ENCODE results near the gene COG3.

Gene COG3

DNA sequence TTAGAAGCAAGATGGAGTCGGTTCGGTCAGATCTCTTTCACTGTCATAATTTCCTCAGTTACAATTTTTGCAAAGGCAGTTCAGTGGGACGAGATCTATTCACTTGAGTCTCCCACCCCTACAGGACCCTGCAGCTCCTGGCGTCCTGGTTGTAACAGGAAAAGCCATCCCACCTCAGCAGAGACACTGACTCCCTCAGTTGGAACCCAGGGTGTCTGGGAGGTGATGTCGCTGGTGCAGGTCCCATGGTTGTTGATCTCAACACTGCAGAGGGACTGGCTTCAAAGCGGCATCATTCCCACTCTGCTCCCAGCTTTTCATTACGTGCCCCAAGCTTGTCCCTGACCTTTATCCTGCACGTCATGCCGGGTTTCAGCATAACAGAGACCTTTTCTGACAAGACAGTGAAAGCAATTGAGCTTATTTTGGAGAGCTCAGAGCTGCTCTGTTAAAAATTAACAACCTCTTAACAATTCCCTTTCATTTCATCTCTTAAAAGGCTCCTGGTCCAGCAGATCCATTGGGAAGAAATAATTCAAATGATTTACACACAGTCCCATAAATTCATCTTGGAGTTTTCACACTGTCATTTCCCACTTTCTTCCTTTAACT, 17.6 kb upstream of the COG3 start:
- no peak for DNase-seq (ENCODE audit: low read depth)

DNA sequence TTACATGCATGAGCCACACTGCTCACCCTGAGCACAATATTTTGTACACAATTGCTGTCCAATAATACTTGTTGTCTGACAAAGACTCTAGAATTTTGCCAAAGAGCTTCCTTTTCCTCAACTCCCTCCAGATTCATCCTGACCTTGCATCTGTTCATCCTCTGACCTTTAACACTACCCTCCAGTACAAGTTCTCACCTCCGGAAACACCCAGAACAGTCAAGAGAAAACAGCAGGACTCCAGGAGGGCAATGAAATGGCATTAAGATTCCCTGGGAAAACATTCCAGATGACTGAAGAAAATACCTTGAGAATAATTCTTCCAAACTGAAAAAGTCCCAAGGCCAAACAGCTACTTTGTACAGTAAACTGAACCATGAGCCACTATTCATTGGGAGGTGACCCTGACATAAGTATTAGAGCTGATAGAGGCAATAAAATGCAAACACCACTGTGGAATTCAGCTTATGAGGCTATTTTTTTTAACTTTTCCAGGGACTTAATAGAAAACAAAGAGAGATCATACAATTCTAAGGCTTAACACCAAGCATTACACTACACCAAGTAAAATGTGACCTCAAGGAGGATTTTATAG, 15.7 kb upstream of the COG3 start:
- DNase-seq (ENCODE audit: low read depth): no peak

DNA sequence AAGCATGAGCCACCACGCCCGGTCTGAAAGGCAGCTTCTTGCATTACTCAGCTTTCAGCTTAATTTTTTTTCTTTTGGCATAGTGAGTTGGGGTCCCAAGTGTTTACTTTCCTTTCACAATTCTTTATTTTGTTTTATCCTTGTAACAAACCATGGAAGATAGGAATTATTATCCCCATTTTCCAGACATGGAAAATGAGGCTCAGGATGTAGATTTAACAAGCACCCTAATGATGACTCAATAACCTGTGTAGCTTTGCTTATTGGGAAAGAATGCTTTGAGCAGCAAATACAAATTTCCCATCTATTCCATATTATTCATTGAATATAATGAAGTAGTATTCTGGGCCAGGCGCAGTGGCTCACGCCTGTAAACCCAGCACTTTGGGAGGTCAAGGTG, 13.5 kb upstream of the COG3 start:
- no peak for DNase-seq (ENCODE audit: low read depth)

DNA sequence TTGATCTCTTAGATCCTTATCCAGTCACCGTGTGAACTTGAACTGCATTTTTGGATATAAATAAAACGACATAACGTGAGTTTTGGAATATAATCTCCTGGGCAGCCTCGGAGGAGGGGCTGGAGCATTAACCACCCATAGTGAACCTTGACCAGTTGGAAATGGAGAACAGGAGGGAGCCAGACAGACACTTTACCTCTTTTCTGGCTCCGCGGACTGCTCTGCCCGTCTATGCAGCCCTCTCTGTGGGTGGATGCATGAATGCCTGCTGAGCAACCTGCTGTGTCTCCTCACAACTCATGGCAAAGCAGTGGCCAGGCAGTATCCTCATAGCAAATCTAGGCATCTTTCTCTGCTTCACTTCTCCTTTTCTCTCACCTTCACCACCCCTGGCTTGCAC, 10.5 kb upstream of the COG3 start:
- DNase-seq (ENCODE audit: low read depth): no peak

DNA sequence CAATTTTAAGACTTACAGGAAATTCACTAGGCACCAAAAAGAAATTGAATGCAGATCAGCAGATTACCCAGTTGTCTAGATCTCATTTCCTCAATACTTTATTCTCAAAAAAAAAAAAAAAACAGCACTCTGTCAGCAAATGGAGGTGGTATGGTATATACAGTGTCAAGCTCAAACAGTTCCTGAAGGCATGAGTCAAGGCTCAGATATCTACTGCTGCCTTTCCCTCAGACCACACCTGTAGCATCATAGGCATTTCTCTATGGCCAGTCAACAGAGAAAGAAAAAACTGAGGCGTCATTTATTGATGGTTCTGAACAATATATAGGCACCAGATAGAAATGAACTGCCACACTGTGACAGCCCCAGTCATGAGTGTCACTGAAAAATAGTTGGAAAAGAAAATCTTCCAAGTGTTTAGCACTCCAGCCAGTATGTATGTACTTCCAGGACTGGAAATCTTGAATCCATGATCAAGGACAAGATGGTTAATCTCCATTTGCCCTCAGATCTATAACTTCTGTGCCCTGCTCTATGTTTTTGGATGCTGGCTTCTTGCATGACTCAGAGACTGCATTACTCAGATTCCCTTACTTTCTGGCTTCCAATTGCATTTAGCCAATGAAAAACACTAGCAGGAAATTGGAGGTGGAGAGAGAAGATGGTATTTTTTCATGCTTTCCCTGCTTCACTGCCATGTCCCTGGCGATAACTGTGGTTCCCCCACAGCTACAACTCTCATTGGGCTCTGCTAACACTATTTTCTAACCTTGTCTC, 8.4 kb upstream of the COG3 start:
- DNase-seq (ENCODE audit: low read depth): no peak

DNA sequence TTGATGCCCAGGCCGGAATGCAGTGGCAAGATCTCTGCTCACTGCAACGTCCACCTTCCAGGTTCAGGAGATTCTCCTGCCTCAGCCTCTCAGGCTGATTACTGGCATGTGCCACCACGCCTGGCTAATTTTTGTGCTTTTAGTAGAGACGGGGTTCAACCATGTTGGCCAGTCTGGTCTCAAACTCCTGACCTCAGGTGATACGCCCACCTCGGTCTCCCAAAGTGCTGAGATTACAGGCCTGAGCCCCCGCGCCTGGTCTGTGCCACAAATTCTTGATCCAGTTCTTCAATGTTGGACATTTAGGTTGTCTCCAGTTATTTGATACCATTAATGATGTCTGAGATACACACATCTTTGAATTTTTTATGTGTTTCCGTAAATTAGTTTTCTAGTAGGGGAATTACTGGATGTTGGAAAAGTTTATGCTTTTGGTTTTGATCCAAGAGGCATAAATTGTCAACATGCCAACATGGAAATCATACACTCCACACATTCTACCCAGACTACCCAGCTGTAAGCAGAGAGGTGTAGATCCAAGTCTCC, 525 bp upstream of the COG3 start:
- DNase-seq (ENCODE audit: low read depth): no peak

DNA sequence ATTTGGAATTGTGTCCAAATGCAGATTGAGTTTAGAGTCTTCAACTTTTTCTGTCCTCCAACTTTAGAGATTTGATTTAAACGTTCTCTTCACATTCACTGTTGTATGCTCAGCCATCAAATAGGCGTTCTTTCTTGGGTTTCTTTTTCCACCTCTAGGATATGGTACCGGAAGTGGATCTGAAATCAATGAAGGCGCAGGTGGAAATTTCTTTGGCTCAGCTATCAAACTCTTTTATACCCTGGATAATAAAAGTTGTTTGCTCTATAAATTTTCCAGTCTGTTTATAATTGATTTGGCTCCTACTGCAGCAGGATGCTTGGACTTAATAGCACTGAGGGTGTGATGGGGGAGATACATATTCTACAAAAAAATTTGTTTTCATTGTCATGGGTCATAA, 1.6 kb downstream of the COG3 start:
- no peak for DNase-seq (ENCODE audit: low read depth)

DNA sequence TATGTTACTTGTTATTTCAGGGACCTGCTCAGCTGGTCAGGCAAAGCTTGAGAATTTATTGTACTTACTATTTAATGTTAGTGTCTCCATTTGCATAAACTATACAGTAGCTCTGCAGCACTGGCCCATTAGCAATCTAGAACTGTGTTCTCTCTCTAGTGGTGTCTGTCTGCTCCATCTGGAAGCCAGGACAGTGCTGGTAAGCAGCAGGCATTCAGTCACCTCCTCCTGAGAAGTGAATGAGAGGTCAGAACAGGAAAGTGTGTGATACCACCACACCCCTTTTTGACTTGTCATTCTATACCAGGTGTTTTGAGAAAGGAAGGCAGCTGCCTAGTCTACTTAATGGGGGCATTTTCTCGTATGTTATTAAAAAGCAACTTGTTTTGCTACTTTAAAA, 3.9 kb downstream of the COG3 start:
- DNase-seq (ENCODE audit: low read depth): no peak

DNA sequence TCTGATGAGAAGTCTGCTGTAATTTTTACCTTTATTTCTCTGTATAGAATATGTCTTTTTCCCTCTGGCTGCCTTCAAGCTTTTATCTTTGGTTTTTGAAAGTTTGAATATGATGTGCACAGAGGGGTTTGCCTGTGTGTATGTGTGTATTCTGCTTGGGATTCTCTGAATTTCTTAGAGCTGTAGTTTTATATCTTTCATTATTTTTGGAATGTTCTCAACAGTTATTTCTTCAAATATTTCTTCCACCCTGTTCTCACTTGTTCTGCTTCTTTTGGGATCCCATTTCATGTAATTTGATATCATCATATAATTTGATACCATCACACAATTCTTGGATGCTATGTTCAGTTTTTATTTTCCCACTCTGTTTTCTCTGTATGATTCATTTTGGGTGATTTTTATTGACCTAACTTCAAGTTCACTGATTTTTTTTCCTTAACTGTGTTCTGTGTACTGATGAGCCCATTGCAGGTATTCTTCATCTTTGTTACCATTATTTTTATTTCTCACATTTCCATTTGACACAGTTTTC, 7.5 kb downstream of the COG3 start:
- no peak for DNase-seq (ENCODE audit: low read depth)

DNA sequence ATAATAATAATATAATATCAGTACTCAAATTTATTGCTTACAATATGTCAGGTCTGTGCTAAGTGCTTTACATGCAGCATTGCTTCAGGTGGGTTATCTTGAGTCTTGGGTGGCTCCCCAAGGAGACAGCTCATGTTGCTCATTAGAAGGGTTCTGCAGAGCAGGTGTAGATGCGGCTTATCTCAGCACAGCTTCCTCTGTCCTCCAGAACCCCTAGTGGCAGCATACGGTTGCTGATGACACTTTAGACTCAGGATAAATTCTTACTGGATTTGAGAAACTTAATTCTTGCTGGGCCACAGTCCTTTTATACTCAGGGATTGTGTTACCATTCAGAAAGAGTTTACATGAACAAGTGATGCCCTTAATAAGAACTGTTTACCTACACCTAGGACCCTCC, 8.9 kb downstream of the COG3 start:
- no peak for DNase-seq (ENCODE audit: low read depth)

DNA sequence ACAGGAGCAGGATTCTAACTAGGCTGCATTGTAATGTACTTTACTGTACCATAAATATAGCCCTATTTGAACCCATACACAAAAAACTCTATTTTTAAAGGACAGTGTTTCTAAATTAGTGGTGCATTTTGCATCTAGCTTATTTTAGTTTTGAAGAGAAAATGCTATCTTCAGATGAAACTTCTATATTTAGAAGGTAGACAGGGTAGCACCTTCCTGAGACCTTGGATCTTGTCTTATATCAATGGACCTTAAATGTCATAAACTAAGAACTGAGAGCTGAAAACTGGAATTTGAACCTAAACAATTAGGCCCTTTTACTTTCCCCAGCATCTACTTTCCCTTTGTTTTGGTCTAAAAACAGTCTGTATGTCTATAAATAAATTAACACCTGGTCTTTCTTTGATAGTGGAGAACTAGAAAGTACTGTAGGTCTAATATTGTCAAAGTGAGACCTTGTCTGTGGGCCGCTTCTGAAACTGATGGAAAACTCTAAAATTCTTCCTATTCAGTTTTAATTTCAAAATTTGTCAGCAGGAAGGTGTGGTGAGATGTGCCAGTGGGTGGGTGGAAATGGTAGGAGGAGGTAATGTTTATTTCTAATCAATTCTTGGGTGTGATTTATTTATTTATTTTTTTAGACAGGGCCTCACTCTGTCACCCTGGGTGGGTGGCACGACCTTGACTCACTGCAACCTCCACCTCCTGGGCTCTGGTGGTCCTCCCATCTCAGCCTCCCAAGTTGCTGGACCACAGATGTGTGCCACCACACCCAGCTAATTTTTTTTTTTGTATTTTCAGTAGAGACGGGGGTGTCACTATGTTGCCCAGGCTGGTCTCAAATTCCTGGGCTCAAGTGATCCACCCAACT, 10.1 kb downstream of the COG3 start:
- DNase-seq (ENCODE audit: low read depth): no peak

DNA sequence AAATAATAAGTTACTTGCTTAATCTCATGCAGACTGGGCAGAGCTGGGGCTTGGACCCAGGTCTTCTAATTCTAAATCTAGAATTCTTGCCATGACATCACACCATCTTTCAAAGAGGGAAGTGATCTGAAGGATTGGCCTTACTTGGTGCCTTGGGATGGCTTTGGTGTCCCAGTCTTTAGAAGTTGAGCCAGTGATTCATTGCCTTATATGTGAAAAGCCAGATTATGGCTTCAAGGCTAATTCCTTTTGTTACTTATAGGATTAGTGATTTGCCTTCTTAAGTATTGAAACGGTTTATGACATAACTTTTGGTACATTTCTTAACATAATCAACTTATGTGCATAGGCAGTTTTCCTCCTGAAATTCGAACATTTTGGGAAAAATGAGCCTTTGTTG, 14.9 kb downstream of the COG3 start:
- no peak for DNase-seq (ENCODE audit: low read depth)

DNA sequence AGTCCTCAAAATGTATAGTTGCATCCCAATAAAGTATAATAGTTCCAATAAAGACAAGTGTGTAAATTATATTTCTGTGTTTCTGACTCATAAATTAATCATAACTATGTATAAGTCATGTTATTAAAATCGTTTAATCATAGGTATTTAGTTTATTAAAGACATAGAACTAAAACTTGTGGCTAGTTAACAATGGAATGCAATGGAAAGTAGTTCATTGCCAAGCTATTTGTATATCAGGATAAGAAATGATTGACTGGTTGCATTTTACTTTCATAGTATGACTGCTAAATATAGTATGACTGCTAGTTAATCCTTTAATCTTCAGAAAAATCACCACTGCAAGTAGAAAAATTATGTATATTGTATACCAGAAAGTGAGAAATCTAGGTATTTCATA, 16.9 kb downstream of the COG3 start:
- DNase-seq (ENCODE audit: low read depth): no peak

DNA sequence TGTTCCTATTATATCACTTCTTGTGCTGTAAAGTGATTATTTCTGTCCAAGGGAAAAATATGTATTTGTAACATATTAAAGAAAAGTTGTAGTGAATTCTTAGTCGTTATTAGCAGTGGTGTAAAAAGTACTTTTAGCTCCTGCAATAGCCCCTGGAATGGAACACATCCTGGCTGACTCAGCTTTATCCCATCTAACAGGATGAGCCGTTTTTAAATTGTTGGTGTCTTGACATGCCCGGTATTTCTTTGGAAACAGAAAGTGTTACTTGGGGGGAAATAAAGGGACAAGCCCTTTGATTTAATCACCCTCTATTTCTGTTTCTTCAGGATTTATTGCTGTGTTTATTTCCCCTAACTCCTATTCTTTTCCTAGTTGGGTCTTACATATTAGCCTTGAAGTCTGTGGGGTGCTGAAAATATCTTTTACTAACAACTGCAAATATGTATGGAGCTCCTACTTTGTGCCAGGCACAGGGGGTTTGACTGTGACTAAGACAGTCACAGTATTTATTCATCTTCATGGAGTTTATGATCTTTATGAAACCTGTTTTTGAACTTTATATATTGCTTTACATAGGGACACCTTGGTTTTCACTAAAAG, 17.9 kb downstream of the COG3 start:
- DNase-seq (ENCODE audit: low read depth): no peak

DNA sequence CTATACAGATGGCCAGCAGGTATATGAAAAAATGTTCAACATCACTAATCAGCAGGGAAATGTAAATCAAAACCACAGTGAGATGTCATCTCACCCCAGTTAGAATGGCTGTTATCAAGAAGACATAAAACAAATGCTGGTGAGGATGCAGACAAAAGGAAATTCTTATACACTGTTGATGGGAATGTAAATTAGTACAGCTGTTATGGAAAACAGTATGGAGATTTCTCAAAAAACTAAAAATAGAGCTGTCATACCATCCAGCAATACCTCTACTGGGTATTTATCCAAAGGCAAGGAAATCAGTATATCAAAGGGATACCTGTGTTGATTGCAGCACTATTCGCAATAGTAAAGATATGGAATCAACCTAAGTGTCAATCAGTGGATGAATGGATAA, 22.9 kb downstream of the COG3 start:
- no peak for DNase-seq (ENCODE audit: low read depth)

DNA sequence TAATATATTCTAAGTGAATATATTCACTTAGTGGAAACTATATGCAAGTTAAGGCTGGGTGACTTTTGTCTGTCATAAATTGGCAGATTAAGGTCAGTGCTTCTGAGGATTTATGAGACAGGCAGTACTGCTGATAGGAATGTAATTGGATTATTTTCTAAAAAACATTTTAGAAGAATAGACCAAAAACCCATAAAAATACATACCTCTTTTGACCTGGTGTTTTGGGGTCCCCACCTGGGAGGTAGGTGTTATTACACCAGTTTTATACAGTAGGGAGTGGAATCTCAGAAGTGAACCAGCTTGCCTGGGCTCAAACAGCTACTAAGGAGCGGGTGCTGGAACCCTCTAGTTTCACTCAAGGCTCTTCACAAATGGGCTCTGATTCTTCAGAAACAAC, 25.3 kb downstream of the COG3 start:
- no peak for DNase-seq (ENCODE audit: low read depth)

DNA sequence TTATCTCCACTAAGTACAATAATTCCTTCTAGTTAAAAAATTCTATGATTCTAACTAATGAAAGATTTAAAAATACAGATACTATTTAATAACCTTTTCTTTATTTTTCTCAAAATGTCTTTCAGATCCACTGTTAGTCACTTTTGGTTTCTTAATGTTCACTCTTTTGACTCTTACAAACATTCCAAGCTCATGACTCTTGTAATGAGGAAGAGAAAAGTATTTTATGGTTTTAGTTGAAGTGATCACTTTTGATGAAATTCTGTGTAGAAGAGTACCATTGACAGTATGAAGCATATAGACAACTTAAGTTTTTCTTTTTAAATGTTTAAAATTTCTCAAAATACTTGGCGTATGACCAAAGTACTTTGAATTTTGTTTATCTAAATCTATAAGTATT, 27.8 kb downstream of the COG3 start:
- DNase-seq (ENCODE audit: low read depth): no peak

DNA sequence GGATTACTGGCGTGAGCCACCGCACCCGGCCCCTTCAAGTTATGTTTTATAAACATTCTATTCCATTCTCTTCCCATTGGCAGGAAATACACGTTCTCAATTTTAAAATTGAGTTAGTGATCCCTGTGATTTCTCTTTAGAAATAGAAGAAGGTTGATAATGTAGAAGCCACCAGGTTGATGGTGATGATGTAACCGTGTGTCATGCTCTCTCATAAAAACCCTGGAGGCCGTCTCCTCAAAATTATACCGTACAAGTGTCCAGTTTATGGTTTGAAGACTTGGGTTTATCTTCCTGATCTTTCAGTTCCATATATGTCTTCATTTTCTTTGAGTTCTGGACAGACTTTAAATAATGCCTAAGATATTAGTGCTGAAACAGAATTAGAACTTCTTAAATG, 32.2 kb downstream of the COG3 start:
- DNase-seq (ENCODE audit: low read depth): no peak

DNA sequence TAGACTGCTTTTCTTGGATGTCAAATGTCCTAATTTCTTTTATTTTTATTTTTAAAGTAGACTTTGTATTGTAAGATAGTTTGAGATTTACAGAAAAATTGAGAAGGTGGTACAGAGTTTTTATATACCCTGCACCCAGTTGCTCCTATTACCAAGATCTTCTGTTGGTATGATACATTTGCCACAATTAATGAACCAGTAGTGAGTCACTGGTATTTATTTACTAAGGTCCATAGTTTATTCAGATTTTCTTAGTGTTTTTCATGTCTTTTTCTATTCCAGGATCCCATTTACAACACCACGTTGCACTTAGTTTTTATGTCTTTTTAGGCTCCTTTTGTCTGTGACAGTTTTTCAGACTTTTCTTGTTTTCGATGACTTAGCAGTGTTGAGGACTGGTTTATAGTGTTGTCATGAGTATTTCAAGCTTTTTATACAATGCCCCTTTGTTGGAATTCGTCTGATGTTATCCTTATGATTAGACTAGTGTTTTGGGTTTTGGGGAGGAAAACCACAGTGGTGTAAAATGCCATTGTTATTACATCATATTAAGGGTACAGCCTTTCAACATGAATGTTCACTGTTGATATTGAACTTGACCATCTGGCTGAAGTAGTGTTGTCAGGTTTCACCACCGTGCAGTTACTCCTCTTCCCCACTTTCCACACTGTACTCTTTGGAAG, 35.9 kb downstream of the COG3 start:
- no peak for DNase-seq (ENCODE audit: low read depth)

DNA sequence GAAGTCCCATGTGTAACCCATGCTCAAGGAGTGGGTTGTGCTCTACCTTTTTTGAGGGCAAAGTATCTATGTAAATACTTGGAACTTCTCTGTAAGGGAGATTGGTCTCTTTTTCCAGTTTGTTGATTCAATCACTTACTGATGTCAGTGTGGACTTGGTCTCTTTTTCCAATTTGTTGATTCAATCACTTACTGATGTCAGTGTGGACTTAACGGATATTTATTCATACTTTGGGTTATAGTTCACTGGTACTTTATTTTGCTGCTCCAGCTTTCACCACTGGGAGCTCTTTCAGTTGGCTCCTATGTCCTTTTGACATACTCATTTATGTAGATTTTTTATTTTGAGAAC, 36.4 kb downstream of the COG3 start:
- DNase-seq (ENCODE audit: low read depth): no peak

DNA sequence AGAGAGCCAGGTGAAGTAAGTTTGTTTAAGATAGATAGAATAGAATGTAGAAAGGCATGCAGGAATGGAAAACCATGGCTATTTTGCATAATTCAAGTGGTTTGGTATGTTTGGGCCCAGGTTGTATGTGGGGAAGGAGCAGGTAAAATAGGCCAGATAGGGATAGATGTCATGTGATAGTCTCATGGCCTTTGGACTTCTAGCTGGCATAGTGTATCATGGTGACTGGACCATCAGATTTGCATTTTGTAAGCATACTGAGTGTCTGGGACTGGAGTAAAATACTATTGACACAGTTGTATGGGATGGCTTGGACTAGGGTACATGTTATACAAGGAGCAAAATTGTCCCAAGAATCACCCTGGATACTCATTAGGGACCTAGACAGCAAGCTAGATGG, 38.9 kb downstream of the COG3 start:
- no peak for DNase-seq (ENCODE audit: low read depth)

Data from stimulated activated CD8-positive, alpha-beta memory T cell treated with anti-CD3 and anti-CD28 coated beads, Interleukin-15, amount 100 ng/mL, for 24 hours (primary cell).